Osteoblast (primary cell): ENCODE data around the gene CYP19A1. TPM values are rescaled to one million over a fixed set of nuclear protein-coding genes. Genes with fewer than 3 reads are reported as not detected.

Experiments used
- DNase-seq: peaks from one replicate; pipeline ENCODE4 v3.0.0; 2011; ENCODE audit warnings: low spot score, mixed read lengths; ENCODE audit not compliant: insufficient read length; ENCODE audit errors: missing footprints
- H2AFZ ChIP-seq: 2 replicates; pipeline ENCODE4 v1.6.0; 2011; ENCODE audit warnings: mild to moderate bottlenecking, low read length
- H3K27ac ChIP-seq: 2 replicates; pipeline ENCODE4 v1.5.1; 2011; ENCODE audit warnings: mild to moderate bottlenecking, low read depth, low read length, moderate library complexity
- H3K27me3 ChIP-seq: 2 replicates; pipeline ENCODE4 v1.6.0; 2012; ENCODE audit warnings: mild to moderate bottlenecking, control low read depth, inconsistent platforms, low read length, moderate library complexity; ENCODE audit not compliant: insufficient read depth
- H3K36me3 ChIP-seq: 2 replicates; pipeline ENCODE4 v1.5.1; 2011; ENCODE audit warnings: mild to moderate bottlenecking, low read length, control low read depth, moderate library complexity; ENCODE audit not compliant: insufficient read depth
- H3K4me1 ChIP-seq: 2 replicates; pipeline ENCODE4 v1.5.1; 2011; ENCODE audit warnings: mild to moderate bottlenecking, low read length, control low read depth, moderate library complexity; ENCODE audit not compliant: insufficient read depth
- H3K4me2 ChIP-seq: 2 replicates; pipeline ENCODE4 v1.6.0; 2011; ENCODE audit warnings: mild to moderate bottlenecking, low read length; ENCODE audit not compliant: insufficient read depth
- H3K4me3 ChIP-seq: fragments of 200-600 bp; sonication (generic); 3 replicates; pipeline ENCODE4 v1.5.1; 2012; ENCODE audit warnings: mild to moderate bottlenecking, low read length, inconsistent platforms; ENCODE audit not compliant: insufficient read depth
- H3K79me2 ChIP-seq: 2 replicates; pipeline ENCODE4 v1.6.0; 2012; ENCODE audit warnings: mild to moderate bottlenecking, low read length, control low read depth, inconsistent platforms; ENCODE audit not compliant: insufficient read depth
- H3K9me3 ChIP-seq: 2 replicates; pipeline ENCODE4 v1.5.1; 2011; ENCODE audit warnings: low read depth, low read length, control low read depth
- H4K20me1 ChIP-seq: 2 replicates; pipeline ENCODE4 v1.6.0; 2012; ENCODE audit warnings: mild to moderate bottlenecking, low read length, control low read depth; ENCODE audit not compliant: insufficient read depth
- total RNA-seq: library from RNA; depleted of rRNA; stranded (reverse); fragments of >200 nt; gene quantifications from 2 replicates; pipeline ENCODE4 v1.2.3, GENCODE V29; 2012
- TF ChIP-seq, protein P1 (sequence below): IDR thresholded peaks from 2 replicates; pipeline ENCODE4 v1.5.1; 2011; ENCODE audit warnings: mild to moderate bottlenecking, low read depth, low read length, moderate library complexity; ENCODE audit errors: extremely low read depth

CYP19A1 gene
- total RNA-seq, 1 donor = 2.2 TPM

DNA sequence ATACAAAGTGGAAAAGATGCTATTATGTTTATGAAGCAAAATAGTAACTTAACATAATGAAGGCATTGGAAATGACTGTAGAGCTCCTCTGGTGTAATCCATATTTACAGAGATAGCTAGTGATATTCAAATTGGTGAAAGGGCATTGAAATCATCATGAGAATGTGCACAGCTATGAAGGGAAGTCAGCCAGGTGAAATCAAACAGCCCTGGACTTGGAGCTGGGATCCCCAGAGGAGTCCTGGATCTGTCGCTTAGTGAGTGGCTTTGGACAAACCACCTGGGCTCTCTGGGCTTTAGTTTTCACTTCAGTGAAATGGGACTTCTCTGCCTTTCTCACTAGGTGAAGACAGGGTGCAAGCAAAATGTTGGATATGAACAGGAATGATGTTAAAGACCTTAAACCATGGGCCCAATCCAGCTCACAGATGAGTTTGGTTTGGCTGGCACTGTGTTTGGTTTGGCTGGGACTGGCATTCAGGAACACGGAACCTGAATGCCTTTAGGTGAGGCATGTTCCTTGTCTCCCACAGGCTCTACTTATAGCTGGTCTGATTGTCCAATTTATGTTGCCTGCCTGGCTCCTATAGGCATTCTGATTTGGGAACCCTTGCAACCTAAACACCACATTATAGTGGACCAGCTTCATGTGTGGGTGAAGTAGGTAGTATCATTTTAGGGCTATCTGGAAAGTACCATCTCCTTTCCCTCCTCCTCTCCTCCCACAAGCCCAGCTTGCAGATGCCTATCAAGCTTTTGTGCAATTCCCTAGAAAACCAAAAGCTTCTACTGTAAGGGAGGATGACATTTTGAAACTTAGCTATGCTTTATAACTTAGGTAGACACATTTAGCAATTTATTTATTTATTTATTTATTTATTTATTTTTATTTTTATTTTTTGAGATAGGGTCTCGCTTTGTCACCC is 133.1 kb downstream of the CYP19A1 start:
- Histone ChIP-seq H3K4me2 (no peak overlapping the region), H3K9me3 (no peaks in the 10 kb centered on the region), H3K36me3 (no peaks in the 10 kb centered on the region), H3K79me2 (no peaks in the 10 kb centered on the region), H4K20me1 (no peaks in the 10 kb centered on the region), H2AFZ (peak overlapping the region; percentile 34), H3K27ac (no peak overlapping the region), H3K4me1 (peaks cover 28% of the 10 kb centered on the region), H3K4me3 (no peak overlapping the region), H3K27me3 (no peaks in the 10 kb centered on the region)
- TF ChIP-seq, protein P1, sequence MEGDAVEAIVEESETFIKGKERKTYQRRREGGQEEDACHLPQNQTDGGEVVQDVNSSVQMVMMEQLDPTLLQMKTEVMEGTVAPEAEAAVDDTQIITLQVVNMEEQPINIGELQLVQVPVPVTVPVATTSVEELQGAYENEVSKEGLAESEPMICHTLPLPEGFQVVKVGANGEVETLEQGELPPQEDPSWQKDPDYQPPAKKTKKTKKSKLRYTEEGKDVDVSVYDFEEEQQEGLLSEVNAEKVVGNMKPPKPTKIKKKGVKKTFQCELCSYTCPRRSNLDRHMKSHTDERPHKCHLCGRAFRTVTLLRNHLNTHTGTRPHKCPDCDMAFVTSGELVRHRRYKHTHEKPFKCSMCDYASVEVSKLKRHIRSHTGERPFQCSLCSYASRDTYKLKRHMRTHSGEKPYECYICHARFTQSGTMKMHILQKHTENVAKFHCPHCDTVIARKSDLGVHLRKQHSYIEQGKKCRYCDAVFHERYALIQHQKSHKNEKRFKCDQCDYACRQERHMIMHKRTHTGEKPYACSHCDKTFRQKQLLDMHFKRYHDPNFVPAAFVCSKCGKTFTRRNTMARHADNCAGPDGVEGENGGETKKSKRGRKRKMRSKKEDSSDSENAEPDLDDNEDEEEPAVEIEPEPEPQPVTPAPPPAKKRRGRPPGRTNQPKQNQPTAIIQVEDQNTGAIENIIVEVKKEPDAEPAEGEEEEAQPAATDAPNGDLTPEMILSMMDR = no peak
- no peak for DNase-seq

- peak; percentile 72 for DNase-seq
- peak overlapping the region; percentile 78 for H3K27ac ChIP-seq
These were observed 134.6 kb downstream of the CYP19A1 start for GRCh38 chr15:51203797-51204196.

GRCh38 chr15:51202783-51203182 is 135.6 kb downstream of the CYP19A1 start:
- Histone ChIP-seq H3K36me3 (no peaks in the 10 kb centered on the region), H3K27ac (peak overlapping the region; percentile 78), H2AFZ (peak overlapping the region; percentile 50), H3K79me2 (no peaks in the 10 kb centered on the region), H3K9me3 (no peaks in the 10 kb centered on the region), H3K27me3 (no peaks in the 10 kb centered on the region), H4K20me1 (no peaks in the 10 kb centered on the region), H3K4me1 (peaks cover 28% of the 10 kb centered on the region), H3K4me3 (no peak overlapping the region), H3K4me2 (no peak overlapping the region)
- no peak for DNase-seq
- TF ChIP-seq, protein P1 = no peak

More at GRCh38 chr15:51203797-51204196, 134.6 kb downstream of the CYP19A1 start:
- TF ChIP-seq, protein P1 = no peak
- Histone ChIP-seq H3K4me2 (peak overlapping the region; percentile 13), H3K4me1 (peaks cover 28% of the 10 kb centered on the region), H4K20me1 (no peaks in the 10 kb centered on the region), H3K4me3 (no peak overlapping the region), H3K9me3 (no peaks in the 10 kb centered on the region), H3K36me3 (no peaks in the 10 kb centered on the region), H3K27me3 (no peaks in the 10 kb centered on the region), H3K79me2 (no peaks in the 10 kb centered on the region), H2AFZ (peak overlapping the region; percentile 50)

- Histone ChIP-seq H3K4me1 (peaks cover 28% of the 10 kb centered on the region), H4K20me1 (no peaks in the 10 kb centered on the region), H3K36me3 (no peaks in the 10 kb centered on the region), H3K4me2 (no peak overlapping the region), H3K9me3 (no peaks in the 10 kb centered on the region), H3K27ac (no peak overlapping the region), H3K4me3 (no peak overlapping the region), H2AFZ (no peak overlapping the region), H3K79me2 (no peaks in the 10 kb centered on the region), H3K27me3 (no peaks in the 10 kb centered on the region)
- TF ChIP-seq, protein P1 = no peak
- no peak for DNase-seq
These were observed 136.8 kb downstream of the CYP19A1 start for GRCh38 chr15:51201581-51201980.
